PC-9 (cell line): ENCODE data around the gene NFAM1. TPM values are rescaled to one million over a fixed set of nuclear protein-coding genes. Genes with fewer than 3 reads are reported as not detected.
A peak's percentile ranks its signal among the peaks of the same experiment; 100 is the strongest.

Experiments used
- BruUV-seq: library from RNA; stranded (reverse); fragments of 400-500 nt; replicated peaks from 2 replicates; lab custom pipeline; 2021; lab: Mats Ljungman, UMichigan
- CTCF ChIA-PET: fragments of 300-600 bp; sonication (Branson Sonifier 250); formaldehyde crosslinking; loops from one replicate; lab custom pipeline; 2022; ENCODE audit warnings: antibody characterized with exemption; lab: Charles Lee
- POLR2A ChIA-PET: fragments of 300-600 bp; sonication (Branson Sonifier 250); formaldehyde crosslinking; loops from one replicate; lab custom pipeline; 2022; ENCODE audit warnings: antibody characterized with exemption; ENCODE audit not compliant: unreplicated experiment; lab: Charles Lee
- DNase-seq, 2 experiments: peaks; one replicate each; pipeline versions ENCODE4 v3.0.0 to v3.0.0-alpha.2; 2015 to 2022; ENCODE audit warnings: mixed read lengths in 1 of 2
- H2AFZ ChIP-seq: fragments of 200-600 bp; sonication (generic); 2 replicates; pipeline ENCODE4 v1.8.1; 2017; ENCODE audit warnings: antibody characterized with exemption
- H3F3A ChIP-seq: fragments of 200-600 bp; sonication (generic); 2 replicates; pipeline ENCODE4 v1.8.1; 2017; ENCODE audit warnings: antibody characterized with exemption, mild to moderate bottlenecking, low read depth; ENCODE audit not compliant: insufficient read depth
- H3K27ac ChIP-seq: fragments of 200-600 bp; sonication (generic); 2 replicates; pipeline ENCODE4 v1.6.1; 2016; ENCODE audit warnings: mixed run types
- H3K27me3 ChIP-seq: fragments of 200-600 bp; sonication (generic); 2 replicates; pipeline ENCODE4 v1.6.1; 2016; ENCODE audit warnings: low read depth, mixed run types; ENCODE audit not compliant: insufficient read depth
- H3K36me3 ChIP-seq: fragments of 200-600 bp; sonication (generic); 2 replicates; pipeline ENCODE4 v1.6.1; 2016; ENCODE audit warnings: low read depth, mixed run types
- H3K4me1 ChIP-seq: fragments of 200-600 bp; sonication (generic); replicated peaks from 2 replicates; pipeline ENCODE4 v1.6.1; 2016; ENCODE audit warnings: mixed run types; ENCODE audit not compliant: insufficient read depth
- H3K4me2 ChIP-seq: fragments of 200-600 bp; sonication (generic); 2 replicates; pipeline ENCODE4 v1.6.1; 2017; ENCODE audit warnings: mixed run types
- H3K4me3 ChIP-seq: fragments of 200-600 bp; sonication (generic); 2 replicates; pipeline ENCODE4 v1.6.1; 2016; ENCODE audit warnings: mixed run types
- H3K79me2 ChIP-seq: fragments of 200-600 bp; sonication (generic); 2 replicates; pipeline ENCODE4 v1.6.1; 2017; ENCODE audit warnings: low read depth, mixed run types
- H3K9me2 ChIP-seq: fragments of 200-600 bp; sonication (generic); 2 replicates; pipeline ENCODE4 v1.8.1; 2017; ENCODE audit warnings: mild to moderate bottlenecking; ENCODE audit not compliant: insufficient read depth
- H3K9me3 ChIP-seq: fragments of 200-600 bp; sonication (generic); 2 replicates; pipeline ENCODE4 v1.8.1; 2016; ENCODE audit warnings: low read depth; ENCODE audit not compliant: insufficient read depth
- H4K20me1 ChIP-seq: fragments of 200-600 bp; sonication (generic); 2 replicates; pipeline ENCODE4 v1.8.1; 2017; ENCODE audit not compliant: insufficient read depth
- CTCF ChIP-seq: fragments of 200-600 bp; sonication (generic); conservative IDR thresholded peaks from 2 replicates; pipeline ENCODE4 v1.6.1; 2017; ENCODE audit warnings: mixed run types, antibody characterized with exemption, mild to moderate bottlenecking, moderate library complexity
- EZH2 ChIP-seq: fragments of 200-600 bp; sonication (generic); IDR thresholded peaks from 2 replicates; pipeline ENCODE4 v1.8.0; 2017; ENCODE audit warnings: antibody characterized with exemption, low read depth
- intact Hi-C: fragments of 100-400 bp; cut with micrococcal nuclease; formaldehyde crosslinking; loops from one replicate; pipeline ENCODE4 v1.10.0; 2022; ENCODE audit not compliant: unreplicated experiment
- total RNA-seq: library from RNA; stranded (reverse); gene quantifications from 2 replicates; pipeline ENCODE4 v1.2.3, GENCODE V29; 2021

The NFAM1 gene
- total RNA-seq, 1 experiment from 2014 or later = not detected

DNA sequence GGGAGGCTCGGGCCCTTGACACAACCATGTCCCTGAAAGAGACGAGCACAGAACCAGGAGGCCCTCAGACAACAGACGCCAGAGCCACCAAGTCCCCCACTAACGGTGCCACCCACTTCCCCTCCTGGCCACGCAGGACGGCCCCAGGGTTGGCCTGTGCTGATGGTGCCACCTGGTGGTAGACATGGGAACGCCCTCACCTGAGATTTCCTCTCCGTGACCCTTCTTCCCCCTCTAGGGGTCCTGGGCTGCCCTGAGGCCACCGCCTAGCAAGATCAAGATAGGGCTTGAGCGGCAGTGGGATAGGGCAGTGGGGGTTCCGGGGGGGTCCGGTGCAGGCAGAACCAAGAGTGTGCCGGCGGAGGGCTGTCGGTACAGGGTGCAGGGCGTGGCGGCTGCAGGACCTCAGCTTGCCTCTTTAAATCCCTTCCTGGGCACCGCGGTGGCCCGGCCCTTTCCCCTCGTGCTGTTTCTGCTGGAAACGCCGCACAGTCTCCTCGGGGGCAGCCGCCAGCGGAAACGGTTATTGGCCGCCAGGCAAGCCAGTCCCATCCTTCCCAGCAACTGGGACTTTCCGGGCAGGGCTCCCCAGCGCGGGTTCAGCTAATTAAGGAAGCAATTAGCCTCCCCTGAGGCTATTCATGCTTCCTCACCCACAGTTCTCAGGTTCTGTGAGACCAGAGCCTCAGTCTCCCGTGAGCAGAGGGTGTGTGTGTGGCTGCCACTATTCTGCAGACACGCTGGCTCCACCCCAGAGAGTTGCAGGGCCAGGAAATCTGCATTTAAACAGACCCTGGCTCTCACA is 5.5 kb upstream of the NFAM1 start:
- Histone ChIP-seq H3F3A (peaks cover 18% of the 10 kb centered on the region), H3K9me3 (no peaks in the 10 kb centered on the region), H4K20me1 (no peaks in the 10 kb centered on the region), H3K36me3 (no peaks in the 10 kb centered on the region), H3K79me2 (no peaks in the 10 kb centered on the region), H3K4me2 (peak overlapping the region; percentile 88), H3K9me2 (no peaks in the 10 kb centered on the region), H3K27me3 (peaks cover 17% of the 10 kb centered on the region), H2AFZ (peak overlapping the region; percentile 67), H3K27ac (no peak overlapping the region), H3K4me3 (peak overlapping the region; percentile 55), H3K4me1 (peaks cover 24% of the 10 kb centered on the region)
- peak in 1 of 2 experiments; percentile 73 for DNase-seq
- ChIA-PET CTCF (interaction anchor here (0.7 kb wide), 3 partner anchors 155 to 643 kb away, joined by 4 to 11 read pairs (median 9); no protein-coding TSS in a partner anchor), POLR2A (no interaction called here)
- TF ChIP-seq EZH2 (no peak), CTCF (peak; percentile 100)
- no TSS peak for BruUV-seq
- intact Hi-C loops = loop anchor here (1.0 to 10.0 kb wide), 5 partner anchors 123 to 471 kb away; partner anchors contain the start of gene TCF20

- Histone ChIP-seq H3K79me2 (no peaks in the 10 kb centered on the region), H3F3A (peaks cover 18% of the 10 kb centered on the region), H3K9me3 (no peaks in the 10 kb centered on the region), H3K27me3 (peaks cover 25% of the 10 kb centered on the region), H3K4me2 (no peak overlapping the region), H3K27ac (no peak overlapping the region), H3K4me1 (peaks cover 24% of the 10 kb centered on the region), H3K36me3 (no peaks in the 10 kb centered on the region), H3K4me3 (no peak overlapping the region), H2AFZ (no peak overlapping the region), H3K9me2 (no peaks in the 10 kb centered on the region), H4K20me1 (no peaks in the 10 kb centered on the region)
- ChIA-PET POLR2A (no interaction called here), CTCF (interaction anchor here (0.7 kb wide), 2 partner anchors 108 to 345 kb away, joined by 8 to 10 read pairs; no protein-coding TSS in a partner anchor)
- no TSS peak for BruUV-seq
- intact Hi-C loops = loop anchor here (5.0 to 10.0 kb wide), 2 partner anchors 122 to 164 kb away; partner anchors contain the start of gene TCF20
- no peak for DNase-seq
- TF ChIP-seq CTCF (no peak), EZH2 (no peak)
These were observed 4.2 kb upstream of the NFAM1 start for GRCh38 chr22:42436404-42436803.

DNA sequence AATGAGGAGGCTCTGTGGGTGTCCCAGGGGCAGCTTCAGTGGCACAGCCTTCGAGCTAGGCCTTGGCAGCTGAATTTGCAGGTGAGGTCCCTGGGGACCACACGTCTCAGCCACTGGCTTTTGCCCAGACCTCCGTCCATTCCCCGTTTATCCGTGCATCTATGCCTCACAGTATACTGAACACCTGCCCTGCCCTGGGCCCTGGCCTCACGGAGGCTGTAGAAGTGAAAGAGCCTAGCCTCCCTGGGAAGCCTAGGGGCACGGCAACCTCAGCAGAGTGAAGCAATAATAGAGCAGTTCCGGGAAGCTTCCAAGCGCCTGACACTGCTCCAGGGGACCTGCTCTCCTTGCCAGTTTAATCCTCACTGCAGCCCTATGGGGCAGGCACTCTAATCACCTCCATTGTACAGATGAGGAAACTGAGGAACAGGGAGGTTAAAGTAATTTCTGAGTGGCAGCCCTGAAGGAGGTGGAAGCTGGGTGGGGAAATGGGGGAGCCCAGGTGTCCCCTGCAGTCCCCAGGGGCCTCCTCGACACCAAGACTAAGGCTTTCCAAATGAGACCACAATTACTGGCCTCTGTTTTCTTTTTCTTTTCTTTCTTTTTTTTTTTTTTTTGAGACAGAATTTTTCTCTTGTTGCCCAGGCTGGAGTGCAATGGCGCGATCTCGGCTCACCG is 2.7 kb upstream of the NFAM1 start:
- Histone ChIP-seq H3K9me2 (no peaks in the 10 kb centered on the region), H3F3A (peaks cover 13% of the 10 kb centered on the region), H3K4me1 (peaks cover 20% of the 10 kb centered on the region), H2AFZ (no peak overlapping the region), H3K27ac (no peak overlapping the region), H3K4me3 (no peak overlapping the region), H3K4me2 (no peak overlapping the region), H4K20me1 (no peaks in the 10 kb centered on the region), H3K9me3 (no peaks in the 10 kb centered on the region), H3K27me3 (peaks cover 35% of the 10 kb centered on the region), H3K36me3 (no peaks in the 10 kb centered on the region), H3K79me2 (no peaks in the 10 kb centered on the region)
- CTCF ChIA-PET = interaction anchor here (0.6 kb wide), 1 partner anchor 342 kb away, joined by 3 read pairs; no protein-coding TSS in a partner anchor
- intact Hi-C loops = loop anchor here (5.0 to 10.0 kb wide), 2 partner anchors 120 to 163 kb away; partner anchors contain the start of gene TCF20
- no peak for DNase-seq
- BruUV-seq = no TSS peak
- TF ChIP-seq EZH2 (no peak), CTCF (no peak)
- POLR2A ChIA-PET = no interaction called here
